HCT116 (cell line): ENCODE measurements around the gene TJP3. TPM values are rescaled to one million over a fixed set of nuclear protein-coding genes. Genes with fewer than 3 reads are reported as not detected.

ENCODE experiments used
- ATAC-seq: fragments of 200-7000 bp; cut with Tn5 transposase; 2 replicates; pipeline ENCODE4 v1.9.1; 2020; ENCODE audit warnings: mild to moderate bottlenecking, moderate library complexity
- BruUV-seq: library from RNA; stranded (reverse); fragments of 400-500 nt; replicated peaks from 2 replicates; lab custom pipeline; 2021; lab: Mats Ljungman, UMichigan
- CTCF ChIA-PET: fragments of 300-600 bp; sonication (Branson Sonifier 250); formaldehyde crosslinking; loops from one replicate; lab custom pipeline; 2021; ENCODE audit warnings: antibody characterized with exemption; lab: Charles Lee
- POLR2A ChIA-PET: fragments of 300-600, 350-600 bp; sonication (Branson Sonifier 250); formaldehyde crosslinking; loops from one replicate; lab custom pipeline; 2021; ENCODE audit warnings: antibody characterized with exemption; lab: Charles Lee
- RAD21 ChIA-PET, 2 experiments: fragments of 300-600 bp; sonication (Branson Sonifier 250); formaldehyde crosslinking; loops; one replicate each; lab custom pipeline; 2023; ENCODE audit warnings: low total read pairs in 2 of 2; ENCODE audit not compliant: uncharacterized antibody in 2 of 2, unreplicated experiment in 2 of 2, low non-redundant PET in 1 of 2; lab: Charles Lee
- DNase-seq: peaks from one replicate; pipeline ENCODE4 v3.0.0-alpha.2; 2010; ENCODE audit warnings: low read depth, low spot score
- H2AFZ ChIP-seq: fragments of 200-600 bp; shearing (Covaris generic), sonication (generic); 2 replicates; pipeline ENCODE4 v1.6.1; 2017; ENCODE audit warnings: low read depth, mixed run types, mixed read lengths, antibody characterized with exemption, low read length; ENCODE audit not compliant: poor library complexity, severe bottlenecking
- H3K27ac ChIP-seq: 2 replicates; pipeline ENCODE4 v1.5.1; 2012; ENCODE audit warnings: low read depth, low read length
- H3K27me3 ChIP-seq: fragments of 200-600 bp; sonication (generic); 2 replicates; pipeline ENCODE4 v1.6.1; 2016; ENCODE audit warnings: mixed run types, low read length, mixed read lengths; ENCODE audit not compliant: insufficient read depth
- H3K36me3 ChIP-seq, 2 experiments: fragments of 200-500 bp in 1 of 2; fragments of 200-600 bp in 1 of 2; sonication (Bioruptor generic) in 1 of 2; sonication (generic) in 1 of 2; 2 replicates each; pipeline versions ENCODE4 v1.5.1 to v1.6.1; 2014 to 2016; ENCODE audit warnings: low read length in 2 of 2, inconsistent platforms in 1 of 2, mixed read lengths in 1 of 2, mixed run types in 1 of 2; ENCODE audit not compliant: insufficient read depth in 2 of 2, control insufficient read depth in 1 of 2
- H3K4me1 ChIP-seq, 2 experiments: fragments of 200-600 bp in 1 of 2; sonication (generic) in 1 of 2; 2 replicates each; pipeline versions ENCODE4 v1.5.1 to v1.6.1; 2012 to 2017; ENCODE audit warnings: low read length in 2 of 2, inconsistent platforms in 1 of 2, mild to moderate bottlenecking in 1 of 2, mixed read lengths in 1 of 2, mixed run types in 1 of 2, moderate library complexity in 1 of 2; ENCODE audit not compliant: insufficient read depth in 2 of 2, control insufficient read depth in 1 of 2
- H3K4me2 ChIP-seq: fragments of 200-600 bp; sonication (generic); 2 replicates; pipeline ENCODE4 v1.6.1; 2017; ENCODE audit warnings: mixed run types, low read length, mixed read lengths
- H3K4me3 ChIP-seq, 2 experiments: fragments of 200-600 bp in 1 of 2; sonication (generic) in 1 of 2; replicated peaks in 1 of 2; 2 replicates each; pipeline ENCODE4 v1.5.1; 2011 to 2016; ENCODE audit warnings: low read length in 2 of 2, control low read depth in 1 of 2, low read depth in 1 of 2, mild to moderate bottlenecking in 1 of 2, mixed read lengths in 1 of 2, mixed run types in 1 of 2
- H3K79me2 ChIP-seq: fragments of 200-600 bp; sonication (generic); 2 replicates; pipeline ENCODE4 v1.6.1; 2017; ENCODE audit warnings: mild to moderate bottlenecking, mixed run types, low read length, moderate library complexity, mixed read lengths; ENCODE audit not compliant: insufficient read depth
- H3K9ac ChIP-seq: fragments of 200-600 bp; sonication (generic); 2 replicates; pipeline ENCODE4 v1.6.1; 2016; ENCODE audit warnings: low read length, mixed read lengths
- H3K9me2 ChIP-seq: fragments of 200-600 bp; sonication (generic), shearing (Covaris generic); 2 replicates; pipeline ENCODE4 v1.6.1; 2017; ENCODE audit warnings: mixed run types, mild to moderate bottlenecking, moderate library complexity; ENCODE audit not compliant: insufficient read depth
- H3K9me3 ChIP-seq, 2 experiments: fragments of 200-500 bp in 1 of 2; fragments of 200-600 bp in 1 of 2; sonication (Bioruptor generic) in 1 of 2; sonication (generic) in 1 of 2; 2 replicates each; pipeline ENCODE4 v1.6.1; 2014 to 2017; ENCODE audit warnings: low read length in 2 of 2, mixed read lengths in 2 of 2, inconsistent platforms in 1 of 2, low read depth in 1 of 2, mild to moderate bottlenecking in 1 of 2, mixed run types in 1 of 2, moderate library complexity in 1 of 2; ENCODE audit not compliant: control insufficient read depth in 1 of 2, insufficient read depth in 1 of 2
- H4K20me1 ChIP-seq: fragments of 200-600 bp; sonication (generic), shearing (Covaris generic); 2 replicates; pipeline ENCODE4 v1.6.1; 2017; ENCODE audit warnings: mixed run types, mild to moderate bottlenecking, moderate library complexity; ENCODE audit not compliant: insufficient read depth
- CTCF ChIP-seq, 3 experiments: fragments of 200-600 bp in 1 of 3; sonication (generic) in 1 of 3; IDR thresholded peaks in 2 of 3; conservative IDR thresholded peaks in 1 of 3; 2 replicates each; pipeline ENCODE4 v1.5.1; 2012 to 2017; ENCODE audit warnings: low read depth in 2 of 3, low read length in 2 of 3, antibody characterized with exemption in 1 of 3, borderline replicate concordance in 1 of 3, control low read depth in 1 of 3, mild to moderate bottlenecking in 1 of 3, mixed read lengths in 1 of 3, mixed run types in 1 of 3, moderate library complexity in 1 of 3; ENCODE audit not compliant: insufficient read depth in 1 of 3
- EZH2phosphoT487 ChIP-seq: fragments of 200-600 bp; IDR thresholded peaks from 2 replicates; pipeline ENCODE4 v1.6.1; 2018; ENCODE audit warnings: antibody characterized with exemption, borderline replicate concordance
- JUND ChIP-seq: IDR thresholded peaks from 2 replicates; pipeline ENCODE4 v1.6.1; 2012
- POLR2A ChIP-seq: IDR thresholded peaks from 2 replicates; pipeline ENCODE4 v1.7.0; 2011; ENCODE audit warnings: borderline replicate concordance; ENCODE audit not compliant: insufficient read depth, insufficient read length; ENCODE audit errors: extremely low read depth
- POLR2AphosphoS5 ChIP-seq: IDR thresholded peaks from 2 replicates; pipeline ENCODE4 v1.6.1; 2011; ENCODE audit warnings: mild to moderate bottlenecking, low read depth, low read length, moderate library complexity
- RAD21 ChIP-seq: IDR thresholded peaks from 2 replicates; pipeline ENCODE4 v1.6.1; 2012; ENCODE audit warnings: low read depth, mild to moderate bottlenecking
- SIN3A ChIP-seq: IDR thresholded peaks from 2 replicates; pipeline ENCODE4 v1.6.1; 2012; ENCODE audit warnings: low read depth
- SP1 ChIP-seq: IDR thresholded peaks from 2 replicates; pipeline ENCODE4 v1.6.1; 2012; ENCODE audit warnings: low read depth
- SRF ChIP-seq: IDR thresholded peaks from 2 replicates; pipeline ENCODE4 v1.6.1; 2012; ENCODE audit warnings: low read depth
- TCF7L2 ChIP-seq: IDR thresholded peaks from 2 replicates; pipeline ENCODE4 v1.7.0; 2011; ENCODE audit warnings: borderline replicate concordance, inconsistent platforms; ENCODE audit not compliant: insufficient read depth, insufficient read length; ENCODE audit errors: extremely low read depth
- YY1 ChIP-seq: IDR thresholded peaks from 2 replicates; pipeline ENCODE4 v1.6.1; 2011; ENCODE audit warnings: low read length, low read depth, moderate library complexity, mild to moderate bottlenecking; ENCODE audit not compliant: insufficient replicate concordance; ENCODE audit errors: extremely low read depth
- ZNF274 ChIP-seq: fragments of 200-500 bp; sonication (Bioruptor generic); IDR thresholded peaks from 2 replicates; pipeline ENCODE4 v1.6.1; 2014; ENCODE audit warnings: mild to moderate bottlenecking, low read depth, low read length, inconsistent platforms
- intact Hi-C: fragments of 100-400 bp; cut with micrococcal nuclease; formaldehyde crosslinking; loops from 2 replicates; pipeline ENCODE4 v1.10.0; 2022
- total RNA-seq: library from RNA; stranded (reverse); gene quantifications from one replicate; pipeline ENCODE4 v1.2.1, GENCODE V29; 2021; ENCODE audit not compliant: unreplicated experiment
- TF ChIP-seq, protein P1 (sequence below): IDR thresholded peaks from 2 replicates; pipeline ENCODE4 v1.6.1; 2012

Gene TJP3
- total RNA-seq, 1 experiment from 2014 or later, result 69.6 TPM

GRCh38 chr19:3712663-3713611, 4.8 kb downstream of the TJP3 start:
- Histone ChIP-seq H4K20me1 (no peaks in the 10 kb centered on the region), H3K79me2 (no peaks in the 10 kb centered on the region), H2AFZ (peak overlapping the region; percentile 56), H3K4me2 (peak overlapping the region; percentile 80), H3K4me3 (peak overlapping the region; percentile 31 to 53), H3K4me1 (peaks cover 62 to 83% of the 10 kb centered on the region in 2 experiments), H3K9me2 (no peaks in the 10 kb centered on the region), H3K9me3 (no peaks in the 10 kb centered on the region), H3K36me3 (no peaks in the 10 kb centered on the region), H3K27ac (peak overlapping the region; percentile 69), H3K9ac (peak overlapping the region; percentile 49), H3K27me3 (no peaks in the 10 kb centered on the region)
- DNase-seq, result peak; percentile 37
- BruUV-seq, result no TSS peak
- ATAC-seq, result peak; percentile 45
- POLR2A ChIA-PET, result no interaction called here
- RAD21 ChIA-PET, result no interaction called here
- CTCF ChIA-PET, result no interaction called here
- intact Hi-C loops, result no loop called here
- TF ChIP-seq, protein P1, sequence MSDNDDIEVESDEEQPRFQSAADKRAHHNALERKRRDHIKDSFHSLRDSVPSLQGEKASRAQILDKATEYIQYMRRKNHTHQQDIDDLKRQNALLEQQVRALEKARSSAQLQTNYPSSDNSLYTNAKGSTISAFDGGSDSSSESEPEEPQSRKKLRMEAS, result peak; percentile 28; the same call in 1 of the 2 replicates
- no peak for TF ChIP-seq ZNF274
- TF ChIP-seq TCF7L2, result peak; percentile 75
- TF ChIP-seq SP1, result peak; percentile 58

GRCh38 chr19:3716147-3716668, 8.0 kb downstream of the TJP3 start:
- no TSS peak for BruUV-seq
- intact Hi-C loops, result no loop called here
- Histone ChIP-seq H3K79me2 (no peaks in the 10 kb centered on the region), H3K4me1 (peaks cover 59 to 86% of the 10 kb centered on the region in 2 experiments), H3K9me3 (no peaks in the 10 kb centered on the region), H3K9me2 (no peaks in the 10 kb centered on the region), H4K20me1 (no peaks in the 10 kb centered on the region), H3K4me3 (no peak overlapping the region), H3K27me3 (no peaks in the 10 kb centered on the region), H3K27ac (peak overlapping the region; percentile 25; the same call in 1 of the 2 replicates), H3K4me2 (peak overlapping the region; percentile 49), H3K36me3 (no peaks in the 10 kb centered on the region), H2AFZ (no peak overlapping the region), H3K9ac (no peak overlapping the region)
- DNase-seq (no peak), ATAC-seq (no peak)
- POLR2A ChIA-PET, result no interaction called here
- CTCF ChIA-PET, result no interaction called here
- RAD21 ChIA-PET, result interaction anchor here in 1 of 2 experiments (0.6 kb wide), 1 partner anchor 110 kb away, joined by 3 read pairs; no protein-coding TSS in a partner anchor
- TF ChIP-seq YY1 (no peak), SRF (no peak), POLR2AphosphoS5 (no peak), POLR2A (no peak), CTCF (IDR thresholded peaks at IDR 0.05 in 2 of 3, conservative IDR thresholded peaks at IDR 0.05 in 1 of 3; ENCODE audit: borderline replicate concordance in 1 of 3, insufficient read depth in 1 of 3, low read depth in 2 of 3, low read length in 2 of 3) (no peak), RAD21 (no peak), JUND (no peak), SIN3A (no peak), SP1 (no peak), EZH2phosphoT487 (no peak)
- TF ChIP-seq, protein P1, result no peak
